Subcutaneous adipose tissue (tissue), 4 donors: ENCODE results near the gene R3HCC1L. TPM values are rescaled to one million over a fixed set of nuclear protein-coding genes. Genes with fewer than 3 reads are reported as not detected.

ENCODE experiments used
- CTCF ChIP-seq: fragments of 450-650 bp; IDR thresholded peaks from one replicate; pipeline ENCODE4 v1.5.1; 2016; ENCODE audit warnings: low read depth, mild to moderate bottlenecking, control low read depth, antibody characterized with exemption, moderate library complexity
- total RNA-seq, 4 donors: library from RNA; depleted of rRNA; stranded (reverse); fragments of >200 nt; gene quantifications; one replicate each; pipeline ENCODE4 v1.1.0, GENCODE V29; 2016

The R3HCC1L gene
- total RNA-seq, 4 donors from 2014 or later: 15.2 to 21.1 (median 20.3) TPM

- TF ChIP-seq CTCF: no peak
These were observed 119.0 kb downstream of the R3HCC1L start for GRCh38 chr10:98253499-98253898.

- no peak for TF ChIP-seq CTCF
These were observed 119.9 kb downstream of the R3HCC1L start for GRCh38 chr10:98254234-98254974.

GRCh38 chr10:98255146-98255877, 120.9 kb downstream of the R3HCC1L start:
- TF ChIP-seq CTCF: no peak

- no peak for TF ChIP-seq CTCF
These were observed 122.2 kb downstream of the R3HCC1L start for GRCh38 chr10:98256692-98257091.

- TF ChIP-seq CTCF: no peak
These were observed 122.7 kb downstream of the R3HCC1L start for GRCh38 chr10:98257198-98257597.

GRCh38 chr10:98257961-98258360, 123.5 kb downstream of the R3HCC1L start:
- no peak for TF ChIP-seq CTCF

GRCh38 chr10:98258683-98259454, 124.4 kb downstream of the R3HCC1L start:
- TF ChIP-seq CTCF: no peak
